ENCODE measurements around the gene SPHK1. TPM values are rescaled to one million over a fixed set of nuclear protein-coding genes. Genes with fewer than 3 reads are reported as not detected.
A peak's percentile ranks its signal among the peaks of the same experiment; 100 is the strongest.

Gene SPHK1
- total RNA-seq, 1 donor from 2014 or later: 2.0 TPM

GRCh38 chr17:76353599-76354316 lies 30.7 kb upstream of the SPHK1 start, which contains the start of gene PRPSAP1:
TSS of gene PRPSAP1 (minus strand) at chr17:76353916. CDS start at chr17:76353703, 213 bp downstream.
- Mint-ChIP-seq H3K36me3 (no peaks in the 10 kb centered on the region), H3K4me1 (peaks cover 18% of the 10 kb centered on the region), H3K9me3 (no peaks in the 10 kb centered on the region), H3K4me3 (peak within 1 kb of the TSS; percentile 99), H3K27ac (peak within 1 kb of the TSS; percentile 99), H3K27me3 (ENCODE audit: low read depth) (peaks cover 1% of the 10 kb centered on the region)
- DNase-seq (ENCODE audit: low spot score in 2 of 2, unreplicated experiment in 2 of 2): peak; percentile 61 to 83
- TF ChIP-seq CTCF (IDR thresholded peaks at IDR 0.05; ENCODE audit: unreplicated experiment): no peak

GRCh38 chr17:76354317-76354729 lies 30.1 kb upstream of the SPHK1 start:
- Mint-ChIP-seq H3K27me3 (ENCODE audit: low read depth) (peaks cover 1% of the 10 kb centered on the region), H3K4me3 (peak overlapping the region; percentile 99), H3K27ac (peak overlapping the region; percentile 99), H3K9me3 (no peaks in the 10 kb centered on the region), H3K36me3 (no peaks in the 10 kb centered on the region), H3K4me1 (peaks cover 18% of the 10 kb centered on the region)
- DNase-seq (ENCODE audit: low spot score in 2 of 2, unreplicated experiment in 2 of 2): no peak
- TF ChIP-seq CTCF (IDR thresholded peaks at IDR 0.05; ENCODE audit: unreplicated experiment): no peak

- Mint-ChIP-seq H3K36me3 (no peaks in the 10 kb centered on the region), H3K27me3 (ENCODE audit: low read depth) (peaks cover 1% of the 10 kb centered on the region), H3K9me3 (no peaks in the 10 kb centered on the region), H3K27ac (no peak overlapping the region), H3K4me3 (peak overlapping the region; percentile 99), H3K4me1 (peaks cover 18% of the 10 kb centered on the region)
- DNase-seq (ENCODE audit: low spot score in 2 of 2, unreplicated experiment in 2 of 2): no peak
- TF ChIP-seq CTCF (IDR thresholded peaks at IDR 0.05; ENCODE audit: unreplicated experiment): no peak
Observed at GRCh38 chr17:76354747-76355310, 29.6 kb upstream of the SPHK1 start.

GRCh38 chr17:76356803-76357456 lies 27.5 kb upstream of the SPHK1 start:
- Mint-ChIP-seq H3K27me3 (ENCODE audit: low read depth) (peaks cover 1% of the 10 kb centered on the region), H3K9me3 (no peaks in the 10 kb centered on the region), H3K4me3 (no peak overlapping the region), H3K36me3 (no peaks in the 10 kb centered on the region), H3K27ac (no peak overlapping the region), H3K4me1 (peaks cover 15% of the 10 kb centered on the region)
- no peak for DNase-seq (ENCODE audit: low spot score in 2 of 2, unreplicated experiment in 2 of 2)
- TF ChIP-seq CTCF (IDR thresholded peaks at IDR 0.05; ENCODE audit: unreplicated experiment): no peak

- Mint-ChIP-seq H3K4me3 (no peak overlapping the region), H3K36me3 (no peaks in the 10 kb centered on the region), H3K9me3 (no peaks in the 10 kb centered on the region), H3K27me3 (ENCODE audit: low read depth) (peaks cover 1% of the 10 kb centered on the region), H3K4me1 (peaks cover 11% of the 10 kb centered on the region), H3K27ac (no peak overlapping the region)
- DNase-seq (ENCODE audit: low spot score in 2 of 2, unreplicated experiment in 2 of 2): no peak
- no peak for TF ChIP-seq CTCF (IDR thresholded peaks at IDR 0.05; ENCODE audit: unreplicated experiment)
Observed at GRCh38 chr17:76357597-76358158, 26.7 kb upstream of the SPHK1 start.

Data from mesothelial cell of epicardium (in vitro differentiated cells).